ENCODE results near the gene RIPOR3.
"Not testable (repeated sequence)": the region's sequence is repeated elsewhere in the genome, so short reads cannot be mapped to it uniquely, and the experiment has no call there.

The RIPOR3 gene

GRCh38 chr20:50672400-50673145 lies 18.8 kb downstream of the RIPOR3 start:
- no peak overlapping the region for H3K4me3 ChIP-seq (replicated peaks; ENCODE audit: low read depth, low read length)
- TF ChIP-seq CTCF (IDR thresholded peaks at IDR 0.05; ENCODE audit: low read depth, low read length, missing control alignments): no peak
- no peak for DNase-seq (ENCODE audit: extremely low read depth, low read depth)

GRCh38 chr20:50671626-50672025 lies 19.7 kb downstream of the RIPOR3 start:
- H3K4me3 ChIP-seq (replicated peaks; ENCODE audit: low read depth, low read length): no peak overlapping the region
- no peak for TF ChIP-seq CTCF (IDR thresholded peaks at IDR 0.05; ENCODE audit: low read depth, low read length, missing control alignments)
- no peak for DNase-seq (ENCODE audit: extremely low read depth, low read depth)

GRCh38 chr20:50671010-50671409 lies 20.3 kb downstream of the RIPOR3 start:
- DNase-seq (ENCODE audit: extremely low read depth, low read depth); H3K4me3 ChIP-seq (replicated peaks; ENCODE audit: low read depth, low read length): not testable (repeated sequence)

- no peak for TF ChIP-seq CTCF (IDR thresholded peaks at IDR 0.05; ENCODE audit: low read depth, low read length, missing control alignments)
- no peak for DNase-seq (ENCODE audit: extremely low read depth, low read depth)
- H3K4me3 ChIP-seq (replicated peaks; ENCODE audit: low read depth, low read length): no peak overlapping the region
These were observed 21.0 kb downstream of the RIPOR3 start for GRCh38 chr20:50670126-50670862.

GRCh38 chr20:50668798-50669197 lies 22.5 kb downstream of the RIPOR3 start:
- no peak for TF ChIP-seq CTCF (IDR thresholded peaks at IDR 0.05; ENCODE audit: low read depth, low read length, missing control alignments)
- no peak for DNase-seq (ENCODE audit: extremely low read depth, low read depth)
- H3K4me3 ChIP-seq (replicated peaks; ENCODE audit: low read depth, low read length): no peak overlapping the region

GRCh38 chr20:50668326-50668725 lies 23.0 kb downstream of the RIPOR3 start:
- no peak for TF ChIP-seq CTCF (IDR thresholded peaks at IDR 0.05; ENCODE audit: low read depth, low read length, missing control alignments)
- H3K4me3 ChIP-seq (replicated peaks; ENCODE audit: low read depth, low read length): no peak overlapping the region
- no peak for DNase-seq (ENCODE audit: extremely low read depth, low read depth)

GRCh38 chr20:50666709-50667298 lies 24.5 kb downstream of the RIPOR3 start:
- no peak for TF ChIP-seq CTCF (IDR thresholded peaks at IDR 0.05; ENCODE audit: low read depth, low read length, missing control alignments)
- H3K4me3 ChIP-seq (replicated peaks; ENCODE audit: low read depth, low read length): no peak overlapping the region
- DNase-seq (ENCODE audit: extremely low read depth, low read depth): no peak

All from HFF-Myc (cell line).